GM12878 (cell line): Measurements from ENCODE around the gene COPZ2. TPM values are rescaled to one million over a fixed set of nuclear protein-coding genes. Genes with fewer than 3 reads are reported as not detected.
A peak's percentile ranks its signal among the peaks of the same experiment; 100 is the strongest.

Experiments
- ATAC-seq: fragments of 200-7000 bp; cut with Tn5 transposase; 3 replicates; pipeline ENCODE4 v1.9.1; 2020; ENCODE audit warnings: mild to moderate bottlenecking, moderate library complexity
- BruUV-seq: library from RNA; stranded (reverse); fragments of 400-500 nt; replicated peaks from 2 replicates; lab custom pipeline; 2021; lab: Mats Ljungman, UMichigan
- CTCF ChIA-PET: fragments of 300-600 bp; sonication (Branson Sonifier 250); formaldehyde crosslinking; extraction: SDS; loops from one replicate; lab custom pipeline; 2021; ENCODE audit warnings: inconsistent platforms; lab: Yijun Ruan, JAX
- POLR2A ChIA-PET: fragments of 350-600 bp; formaldehyde crosslinking; extraction: SDS; loops from one replicate; lab custom pipeline; 2021; ENCODE audit warnings: inconsistent platforms; lab: Charles Lee
- RAD21 ChIA-PET: fragments of 300-600 bp; sonication (Branson Sonifier 250); formaldehyde crosslinking; loops from one replicate; lab custom pipeline; 2023; ENCODE audit warnings: antibody characterized with exemption; ENCODE audit not compliant: unreplicated experiment; lab: Charles Lee
- SMC1A ChIA-PET: fragments of 300-600 bp; sonication (Branson Sonifier 250); formaldehyde crosslinking; loops from one replicate; lab custom pipeline; 2023; ENCODE audit not compliant: unreplicated experiment, uncharacterized antibody; lab: Charles Lee
- DNase-seq: peaks from one replicate; pipeline ENCODE4 v3.0.0-alpha.2; 2011; ENCODE audit warnings: low read depth, low spot score
- FAIRE-seq: peaks from 3 replicates; lab custom pipeline; 2011; peaks lifted over from hg19 to GRCh38; lab: Jason Lieb, UNC
- H2AFZ ChIP-seq: 2 replicates; pipeline ENCODE4 v1.6.0; 2011; ENCODE audit warnings: low read depth, low read length, control low read depth; ENCODE audit not compliant: control insufficient read depth
- H3K27ac ChIP-seq: 2 replicates; pipeline ENCODE4 v1.5.1; 2011; ENCODE audit warnings: control low read depth; ENCODE audit not compliant: control insufficient read depth, insufficient read depth
- H3K27me3 ChIP-seq, 2 experiments: replicated peaks in 1 of 2; 2 replicates each; pipeline versions ENCODE4 v1.6.0 to v1.6.1; 2011; ENCODE audit warnings: low read length in 1 of 2; ENCODE audit not compliant: control insufficient read depth in 2 of 2, insufficient read depth in 2 of 2
- H3K36me3 ChIP-seq, 2 experiments: 2 replicates each; pipeline ENCODE4 v1.5.1; 2011; ENCODE audit warnings: low read length in 1 of 2; ENCODE audit not compliant: control insufficient read depth in 2 of 2, insufficient read depth in 2 of 2
- H3K4me1 ChIP-seq: 2 replicates; pipeline ENCODE4 v1.6.1; 2011; ENCODE audit warnings: mild to moderate bottlenecking, low read length, moderate library complexity, mixed read lengths; ENCODE audit not compliant: control insufficient read depth, insufficient read depth
- H3K4me2 ChIP-seq: 2 replicates; pipeline ENCODE4 v1.6.0; 2011; ENCODE audit warnings: control low read depth; ENCODE audit not compliant: control insufficient read depth, insufficient read depth
- H3K4me3 ChIP-seq: fragments of 200-600 bp; sonication (generic); 2 replicates; pipeline ENCODE4 v1.5.1; 2016
- H3K79me2 ChIP-seq: 2 replicates; pipeline ENCODE4 v1.6.0; 2011; ENCODE audit warnings: low read length; ENCODE audit not compliant: control insufficient read depth, insufficient read depth
- H3K9ac ChIP-seq: 2 replicates; pipeline ENCODE4 v1.8.0; 2011; ENCODE audit warnings: low read length, control low read depth, mixed read lengths; ENCODE audit not compliant: control insufficient read depth, insufficient read depth
- H3K9me3 ChIP-seq: replicated peaks from 3 replicates; pipeline ENCODE4 v1.5.1; 2011; ENCODE audit warnings: mild to moderate bottlenecking, low read length; ENCODE audit not compliant: control insufficient read depth, insufficient read depth
- H4K20me1 ChIP-seq: 2 replicates; pipeline ENCODE4 v1.6.0; 2011; ENCODE audit not compliant: control insufficient read depth, insufficient read depth
- CREB1 ChIP-seq: IDR thresholded peaks from 2 replicates; pipeline ENCODE4 v1.6.1; 2012; ENCODE audit warnings: low read depth, mild to moderate bottlenecking, inconsistent platforms
- DPF2 ChIP-seq: fragments of 450-650 bp; IDR thresholded peaks from 2 replicates; pipeline ENCODE4 v1.6.1; 2017; ENCODE audit warnings: mild to moderate bottlenecking
- FOXK2 ChIP-seq: fragments of 450-650 bp; IDR thresholded peaks from 2 replicates; pipeline ENCODE4 v1.6.1; 2017; ENCODE audit warnings: mild to moderate bottlenecking, moderate library complexity
- HSF1 ChIP-seq: fragments of 150-350 bp; IDR thresholded peaks from 2 replicates; pipeline ENCODE4 v1.6.1; 2014; ENCODE audit warnings: mild to moderate bottlenecking, low read depth, low read length
- REST ChIP-seq: IDR thresholded peaks from 2 replicates; pipeline ENCODE4 v1.6.1; 2012; ENCODE audit warnings: mild to moderate bottlenecking, low read depth, low read length
- SIN3A ChIP-seq: IDR thresholded peaks from 2 replicates; pipeline ENCODE4 v1.6.1; 2012; ENCODE audit warnings: low read depth, low read length, improper control_type of control experiment
- SMAD1 ChIP-seq: fragments of 450-650 bp; IDR thresholded peaks from 2 replicates; pipeline ENCODE4 v1.6.1; 2018; ENCODE audit warnings: mild to moderate bottlenecking, low read depth; ENCODE audit not compliant: partially characterized antibody
- TCF12 ChIP-seq: IDR thresholded peaks from 2 replicates; pipeline ENCODE4 v1.6.1; 2011; ENCODE audit warnings: low read depth, mild to moderate bottlenecking, low read length
- TCF3 ChIP-seq: IDR thresholded peaks from 2 replicates; pipeline ENCODE4 v1.6.1; 2012; ENCODE audit warnings: low read depth, mild to moderate bottlenecking, low read length, borderline replicate concordance; ENCODE audit not compliant: insufficient read depth
- ZBTB11 ChIP-seq: fragments of 450-650 bp; formaldehyde crosslinking; IDR thresholded peaks from 2 replicates; pipeline ENCODE4 v1.5.0; 2022; ENCODE audit warnings: mild to moderate bottlenecking, missing genetic modification characterization
- ZNF217 ChIP-seq: fragments of 450-650 bp; IDR thresholded peaks from 2 replicates; pipeline ENCODE4 v1.6.1; 2017; ENCODE audit warnings: antibody characterized with exemption, mild to moderate bottlenecking
- WGBS: methylation state at CpG from one replicate; pipeline ENCODE4 v1.1.6; 2016; ENCODE audit warnings: low lambda C conversion rate; ENCODE audit not compliant: insufficient replicate concordance, insufficient coverage; ENCODE audit errors: missing lambda C conversion rate; 5-methylcytosine and 5-hydroxymethylcytosine counted together
- in situ Hi-C: fragments of 300-500 bp; cut with MboI; formaldehyde crosslinking; loops from 9 replicates; pipeline ENCODE4 v1.14.3; 2018; ENCODE audit warnings: mixed read lengths
- intact Hi-C: fragments of 100-400 bp; cut with micrococcal nuclease; formaldehyde crosslinking; loops from one replicate; pipeline ENCODE4 v1.14.2; 2022; ENCODE audit not compliant: unreplicated experiment
- polyA plus RNA-seq, 11 experiments: library from polyadenylated mRNA; depleted of rRNA in 4 of 11; unstranded in 6 of 11; stranded (reverse) in 5 of 11; fragments of >200 nt; fragmentation: Nextera tagmentation in 4 of 11; fragmentation: Illumina TruSeq in 1 of 11; extraction: Ambion mirVana in 4 of 11; extraction: Trizol in 1 of 11; gene quantifications; 1 replicate in 1 of 11; 2 replicates in 10 of 11; pipeline versions ENCODE4 v1.2.1 to v1.2.3, GENCODE V29; 2011 to 2016; ENCODE audit warnings: inconsistent platforms in 2 of 11, missing spikeins in 2 of 11, low read depth in 1 of 11
- total RNA-seq, 4 experiments: library from RNA; depleted of rRNA in 3 of 4; stranded (reverse); fragments of >200 nt in 3 of 4; fragmentation: Illumina TruSeq in 1 of 4; extraction: Trizol in 1 of 4; gene quantifications; 2 replicates each; pipeline versions ENCODE4 v1.2.1 to v1.2.3, GENCODE V29; 2013 to 2021
- TF ChIP-seq, protein P1 (sequence below): fragments of 450-650 bp; IDR thresholded peaks from 2 replicates; pipeline ENCODE4 v1.6.1; 2017; ENCODE audit warnings: antibody characterized with exemption, mild to moderate bottlenecking, moderate library complexity

Gene COPZ2
- total and polyA plus RNA-seq, 10 of the 15 experiments (the other 5 are each of a cell fraction or from before 2014, with no cell fraction given): 0.20 to 4.3 (median 2.6) TPM

DNA sequence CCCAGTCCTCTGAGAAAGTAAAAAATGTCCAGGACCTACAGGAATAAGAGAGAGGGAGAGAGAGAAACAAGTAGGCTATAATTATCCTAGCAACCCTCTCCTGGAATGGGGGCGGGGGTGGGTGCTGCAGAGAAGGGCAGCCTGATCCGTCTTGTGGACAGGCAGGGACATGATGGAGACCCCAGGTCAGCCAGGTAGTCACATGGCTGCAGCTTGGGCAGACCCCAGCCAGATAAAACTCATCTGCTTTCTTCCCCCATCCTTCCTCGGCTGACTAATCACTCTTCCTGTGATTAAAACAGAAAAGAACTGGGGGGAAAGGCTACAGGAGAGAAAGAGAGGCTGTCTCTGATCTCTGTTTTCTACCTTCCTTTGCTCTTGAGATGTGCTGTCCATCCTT is 32.6 kb downstream of the COPZ2 start:
- BruUV-seq: no TSS peak
- ChIA-PET CTCF (interaction anchor here (2.8 to 8.5 kb wide), 5 partner anchors 13 to 56 kb away, joined by 9 to 59 read pairs (median 45); partner anchors contain the start of gene CDK5RAP3), SMC1A (interaction anchor here (1.6 to 9.5 kb wide), 3 partner anchors 11 to 55 kb away, joined by 10 to 97 read pairs (median 10); no protein-coding TSS in a partner anchor), POLR2A (interaction anchor here (0.5 to 2.8 kb wide), 7 partner anchors 9 to 107 kb away, joined by 3 to 13 read pairs (median 3); no protein-coding TSS in a partner anchor), RAD21 (interaction anchor here (1.1 to 4.8 kb wide), 5 partner anchors 11 to 103 kb away, joined by 3 to 54 read pairs (median 6); partner anchors contain the start of genes CDK5RAP3 and SNX11)
- Histone ChIP-seq H3K4me3 (0 out of 2 replicates have a peak overlapping the region, but pooled peaks have one; percentile 26), H3K79me2 (no peaks in the 10 kb centered on the region), H3K4me2 (peak overlapping the region; percentile 40), H2AFZ (peak overlapping the region; percentile 61), H3K36me3 (no peaks in the 10 kb centered on the region; a peak in 1 of 4 replicates), H3K4me1 (peaks cover 49% of the 10 kb centered on the region), H3K27ac (peak overlapping the region; percentile 51), H4K20me1 (no peaks in the 10 kb centered on the region), H3K9me3 (no peaks in the 10 kb centered on the region), H3K9ac (no peak overlapping the region), H3K27me3 (no peaks in the 10 kb centered on the region)
- ATAC-seq (peak; percentile 7; the same call in 2 of the 3 replicates), DNase-seq (no peak), FAIRE-seq (peak; percentile 62)
- in situ Hi-C loops: no loop called here
- WGBS: 6% methylated on average over 3 of the region's 3 CpGs
- intact Hi-C loops: no loop called here
- no peak for TF ChIP-seq SMAD1
- TF ChIP-seq DPF2: no peak
- TF ChIP-seq FOXK2: no peak
- no peak for TF ChIP-seq ZBTB11
- TF ChIP-seq TCF3: no peak
- no peak for TF ChIP-seq REST
- no peak for TF ChIP-seq TCF12
- no peak for TF ChIP-seq HSF1
- no peak for TF ChIP-seq CREB1
- TF ChIP-seq, protein P1, sequence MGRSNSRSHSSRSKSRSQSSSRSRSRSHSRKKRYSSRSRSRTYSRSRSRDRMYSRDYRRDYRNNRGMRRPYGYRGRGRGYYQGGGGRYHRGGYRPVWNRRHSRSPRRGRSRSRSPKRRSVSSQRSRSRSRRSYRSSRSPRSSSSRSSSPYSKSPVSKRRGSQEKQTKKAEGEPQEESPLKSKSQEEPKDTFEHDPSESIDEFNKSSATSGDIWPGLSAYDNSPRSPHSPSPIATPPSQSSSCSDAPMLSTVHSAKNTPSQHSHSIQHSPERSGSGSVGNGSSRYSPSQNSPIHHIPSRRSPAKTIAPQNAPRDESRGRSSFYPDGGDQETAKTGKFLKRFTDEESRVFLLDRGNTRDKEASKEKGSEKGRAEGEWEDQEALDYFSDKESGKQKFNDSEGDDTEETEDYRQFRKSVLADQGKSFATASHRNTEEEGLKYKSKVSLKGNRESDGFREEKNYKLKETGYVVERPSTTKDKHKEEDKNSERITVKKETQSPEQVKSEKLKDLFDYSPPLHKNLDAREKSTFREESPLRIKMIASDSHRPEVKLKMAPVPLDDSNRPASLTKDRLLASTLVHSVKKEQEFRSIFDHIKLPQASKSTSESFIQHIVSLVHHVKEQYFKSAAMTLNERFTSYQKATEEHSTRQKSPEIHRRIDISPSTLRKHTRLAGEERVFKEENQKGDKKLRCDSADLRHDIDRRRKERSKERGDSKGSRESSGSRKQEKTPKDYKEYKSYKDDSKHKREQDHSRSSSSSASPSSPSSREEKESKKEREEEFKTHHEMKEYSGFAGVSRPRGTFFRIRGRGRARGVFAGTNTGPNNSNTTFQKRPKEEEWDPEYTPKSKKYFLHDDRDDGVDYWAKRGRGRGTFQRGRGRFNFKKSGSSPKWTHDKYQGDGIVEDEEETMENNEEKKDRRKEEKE: no peak
- TF ChIP-seq SIN3A: no peak
- TF ChIP-seq ZNF217: no peak
